Smooth muscle cell of bladder (primary cell): ENCODE results near the gene ITSN1. TPM values are rescaled to one million over a fixed set of nuclear protein-coding genes. Genes with fewer than 3 reads are reported as not detected.

Experiments used
- total RNA-seq: library from RNA; depleted of rRNA; stranded (reverse); fragments of >200 nt; gene quantifications from 2 replicates; pipeline ENCODE4 v1.2.3, GENCODE V29; 2014

The ITSN1 gene
- total RNA-seq, result 40.2 and 45.0 TPM in 2 replicates

GRCh38 chr21:33642027-33642895 is at the start of gene ITSN1:
TSS of gene ITSN1 (plus strand) at chr21:33642501. CDS start at chr21:33718829, 76,328 bp downstream.

GRCh38 chr21:33641352-33642026 is 812 bp upstream of the ITSN1 start, which contains the start of gene CRYZL1:
TSS of gene CRYZL1 (minus strand) at chr21:33641741. CDS start at chr21:33631551, 10,190 bp downstream.

GRCh38 chr21:33915368-33916199 is 273.3 kb downstream of the ITSN1 start, which contains the start of gene ATP5PO:
TSS of gene ATP5PO (minus strand) at chr21:33915804. CDS start at chr21:33915763, 41 bp downstream.

Other genes with a start within 250 kb of the ITSN1 start
- gene IFNGR2, start 239.1 kb upstream of the ITSN1 start, total RNA-seq, result 51.2 and 69.2 TPM in 2 replicates
- 22.0 and 32.1 TPM in 2 replicates for gene TMEM50B, start 162.5 kb upstream of the ITSN1 start, total RNA-seq
- gene DNAJC28, start 150.8 kb upstream of the ITSN1 start, total RNA-seq, result 1.4 and 1.5 TPM in 2 replicates
- gene GART, start 100.4 kb upstream of the ITSN1 start, total RNA-seq, result 39.4 and 43.0 TPM in 2 replicates
- gene SON, start 99.5 kb upstream of the ITSN1 start, total RNA-seq, result 104 and 115 TPM in 2 replicates
- gene DONSON, start 53.8 kb upstream of the ITSN1 start, total RNA-seq, result 8.7 and 9.8 TPM in 2 replicates
- gene CRYZL1, start 760 bp upstream of the ITSN1 start, total RNA-seq, result 24.7 and 27.9 TPM in 2 replicates